Measurements from ENCODE around the gene GALNT9. TPM values are rescaled to one million over a fixed set of nuclear protein-coding genes. Genes with fewer than 3 reads are reported as not detected.
A peak's percentile ranks its signal among the peaks of the same experiment; 100 is the strongest.

Gene GALNT9
- polyA plus RNA-seq, 2 of the 4 experiments (the other 2 are of a cell fraction) = 0.66 to 2.8 TPM

- ChIA-PET POLR2A (no interaction called here), CTCF (interaction anchor here (0.7 to 1.0 kb wide), 2 partner anchors 18 to 133 kb away, joined by 3 to 4 read pairs; no protein-coding TSS in a partner anchor)
- WGBS (ENCODE audit: missing lambda C conversion rate) = 84% methylated on average over 12 of the region's 12 CpGs
- H3K4me3 ChIP-seq = no peak overlapping the region
- no peak overlapping the region for H3K27ac ChIP-seq
- no peaks in the 10 kb centered on the region for H3K9me3 ChIP-seq
- peaks cover 21% of the 10 kb centered on the region for H3K4me1 ChIP-seq
- H3K4me2 ChIP-seq = no peak overlapping the region
- DNase-seq (ENCODE audit: low read depth in 1 of 2, low spot score in 1 of 2) (no peak), ATAC-seq (no peak), FAIRE-seq (no peak)
- TF ChIP-seq HOXB5 (CRISPR knock-in tag; IDR thresholded peaks at IDR 0.05) = no peak
Observed at GRCh38 chr12:132280406-132280805, 49.0 kb downstream of the GALNT9 start.

GRCh38 chr12:132279930-132280329, 49.5 kb downstream of the GALNT9 start:
- no peak for FAIRE-seq
- Histone ChIP-seq H3K4me2 (no peak overlapping the region), H3K27ac (no peak overlapping the region), H3K9me3 (no peaks in the 10 kb centered on the region), H3K4me1 (peaks cover 19% of the 10 kb centered on the region), H3K4me3 (no peak overlapping the region)
- ATAC-seq = no peak
- POLR2A ChIA-PET = no interaction called here
- 62% methylated on average over 2 of the region's 2 CpGs for WGBS (ENCODE audit: missing lambda C conversion rate)
- no peak for DNase-seq (ENCODE audit: low read depth in 1 of 2, low spot score in 1 of 2)
- TF ChIP-seq FOSL2 (IDR thresholded peaks at IDR 0.05) (no peak), FOSL2 (CRISPR knock-in tag; IDR thresholded peaks at IDR 0.05) (no peak), CBX8 (IDR thresholded peaks at IDR 0.05) (no peak), HDAC2 (IDR thresholded peaks at IDR 0.05) (no peak), ELK1 (IDR thresholded peaks at IDR 0.05; ENCODE audit: low read depth, low read length) (no peak), POLR2A (IDR thresholded peaks at IDR 0.05; ENCODE audit: low read length) (no peak), CBX2 (IDR thresholded peaks at IDR 0.05; ENCODE audit: borderline replicate concordance, low read depth) (no peak), SMC3 (IDR thresholded peaks at IDR 0.05) (no peak), RARB (CRISPR knock-in tag; IDR thresholded peaks at IDR 0.05) (no peak), HOXA7 (CRISPR knock-in tag; IDR thresholded peaks at IDR 0.05) (no peak)
- CTCF ChIA-PET = interaction anchor here (1.0 kb wide), 1 partner anchor 18 kb away, joined by 4 read pairs; no protein-coding TSS in a partner anchor

DNA sequence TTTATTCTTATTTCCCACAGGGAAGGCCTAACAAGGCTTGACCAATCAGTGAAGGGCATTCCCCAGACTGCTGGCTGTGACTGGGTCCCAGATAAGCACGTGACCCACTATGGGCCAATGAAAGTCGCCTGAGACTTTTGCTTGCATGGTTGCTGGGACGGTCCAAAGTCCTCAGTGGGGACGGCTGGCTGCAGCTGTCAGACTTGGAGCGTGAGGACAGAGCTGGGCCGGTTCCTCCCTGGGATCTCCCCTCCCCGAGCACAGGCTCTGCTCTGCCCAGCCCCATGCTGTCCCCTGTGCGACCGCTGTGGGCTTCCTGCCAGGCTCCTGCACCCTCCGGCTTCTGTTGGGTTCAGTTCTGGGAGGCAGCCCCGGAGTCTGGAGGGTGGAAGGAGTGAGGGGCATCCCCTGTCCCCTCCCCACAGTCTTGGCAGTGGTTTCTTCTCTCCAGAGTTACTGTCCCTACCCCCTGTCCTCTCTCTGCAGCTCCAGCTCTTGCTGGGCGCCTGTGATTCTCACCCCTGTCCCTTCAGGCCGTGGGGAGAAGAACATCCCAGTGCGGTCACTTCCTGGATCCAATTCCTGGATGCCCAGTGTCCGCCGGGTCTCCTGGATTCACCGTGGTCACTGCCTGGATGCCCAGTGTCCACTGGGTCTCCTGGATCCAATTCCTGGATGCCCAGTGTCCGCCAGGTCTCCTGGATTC, 50.1 kb downstream of the GALNT9 start:
- peak in 1 of 2 experiments; percentile 65; a peak in 3 of 6 replicates for ATAC-seq
- peak in 1 of 2 experiments; percentile 57 for DNase-seq (ENCODE audit: low read depth in 1 of 2, low spot score in 1 of 2)
- TF ChIP-seq, protein P1, sequence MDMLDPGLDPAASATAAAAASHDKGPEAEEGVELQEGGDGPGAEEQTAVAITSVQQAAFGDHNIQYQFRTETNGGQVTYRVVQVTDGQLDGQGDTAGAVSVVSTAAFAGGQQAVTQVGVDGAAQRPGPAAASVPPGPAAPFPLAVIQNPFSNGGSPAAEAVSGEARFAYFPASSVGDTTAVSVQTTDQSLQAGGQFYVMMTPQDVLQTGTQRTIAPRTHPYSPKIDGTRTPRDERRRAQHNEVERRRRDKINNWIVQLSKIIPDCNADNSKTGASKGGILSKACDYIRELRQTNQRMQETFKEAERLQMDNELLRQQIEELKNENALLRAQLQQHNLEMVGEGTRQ (IDR thresholded peaks at IDR 0.05) = peak; percentile 24; the same call in 1 of the 2 replicates
- TF ChIP-seq JUNB (IDR thresholded peaks at IDR 0.05) = no peak
- Histone ChIP-seq H3K4me2 (no peak overlapping the region), H3K9me3 (no peaks in the 10 kb centered on the region), H3K4me1 (peaks cover 13% of the 10 kb centered on the region), H3K27ac (no peak overlapping the region), H3K4me3 (no peak overlapping the region)
- ChIA-PET POLR2A (no interaction called here), CTCF (no interaction called here)
- 81% methylated on average over 18 of the region's 18 CpGs for WGBS (ENCODE audit: missing lambda C conversion rate)
- FAIRE-seq = no peak

DNA sequence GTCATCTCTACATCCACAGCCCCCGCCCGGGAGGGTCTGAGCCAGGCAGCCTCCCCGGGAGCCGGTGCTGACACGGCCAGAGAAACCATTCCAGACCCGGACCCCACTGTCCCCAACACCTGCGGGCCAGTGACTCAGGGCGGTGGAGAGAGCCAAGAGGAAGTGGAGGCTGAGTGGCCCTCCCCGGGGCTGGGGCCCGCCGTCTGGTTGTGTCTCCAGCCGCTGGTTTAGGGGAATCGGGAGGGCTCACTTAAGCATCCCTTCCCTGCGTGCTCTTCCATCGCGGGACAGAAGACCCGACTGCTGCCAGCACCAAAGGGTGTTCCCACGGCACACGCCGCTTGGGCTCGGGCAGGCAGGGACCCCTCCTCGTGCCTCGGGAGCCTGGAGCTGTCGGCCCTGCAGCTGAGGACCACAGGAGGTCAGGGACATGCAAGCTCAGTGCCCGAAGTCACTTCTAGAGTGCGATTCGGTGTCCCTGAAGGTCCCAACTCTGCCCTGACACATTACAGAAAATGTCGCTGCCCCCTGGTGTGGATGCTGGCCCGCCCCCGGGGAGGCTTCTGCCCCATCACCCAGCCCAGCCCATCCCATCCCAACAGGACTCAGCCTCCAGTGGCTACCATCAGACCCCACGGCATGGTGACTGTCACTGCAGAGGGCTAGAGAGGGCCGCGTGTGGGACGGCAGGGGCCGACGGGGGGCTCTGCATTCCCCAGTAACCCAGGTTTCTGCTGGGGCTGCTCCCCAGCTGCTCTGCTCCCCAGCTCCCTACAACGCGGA, 50.8 kb downstream of the GALNT9 start:
- TF ChIP-seq KDM5A (IDR thresholded peaks at IDR 0.05) = no peak
- TF ChIP-seq CHD2 (IDR thresholded peaks at IDR 0.05; ENCODE audit: low read length, partially characterized antibody) = no peak
- no peak for TF ChIP-seq ESRRA (IDR thresholded peaks at IDR 0.05; ENCODE audit: borderline replicate concordance, low read length)
- no peak for TF ChIP-seq NFE2L2 (conservative IDR thresholded peaks at IDR 0.05; ENCODE audit: low read length)
- no peak for TF ChIP-seq HEYL (CRISPR knock-in tag; IDR thresholded peaks at IDR 0.05)
- TF ChIP-seq, protein P2, sequence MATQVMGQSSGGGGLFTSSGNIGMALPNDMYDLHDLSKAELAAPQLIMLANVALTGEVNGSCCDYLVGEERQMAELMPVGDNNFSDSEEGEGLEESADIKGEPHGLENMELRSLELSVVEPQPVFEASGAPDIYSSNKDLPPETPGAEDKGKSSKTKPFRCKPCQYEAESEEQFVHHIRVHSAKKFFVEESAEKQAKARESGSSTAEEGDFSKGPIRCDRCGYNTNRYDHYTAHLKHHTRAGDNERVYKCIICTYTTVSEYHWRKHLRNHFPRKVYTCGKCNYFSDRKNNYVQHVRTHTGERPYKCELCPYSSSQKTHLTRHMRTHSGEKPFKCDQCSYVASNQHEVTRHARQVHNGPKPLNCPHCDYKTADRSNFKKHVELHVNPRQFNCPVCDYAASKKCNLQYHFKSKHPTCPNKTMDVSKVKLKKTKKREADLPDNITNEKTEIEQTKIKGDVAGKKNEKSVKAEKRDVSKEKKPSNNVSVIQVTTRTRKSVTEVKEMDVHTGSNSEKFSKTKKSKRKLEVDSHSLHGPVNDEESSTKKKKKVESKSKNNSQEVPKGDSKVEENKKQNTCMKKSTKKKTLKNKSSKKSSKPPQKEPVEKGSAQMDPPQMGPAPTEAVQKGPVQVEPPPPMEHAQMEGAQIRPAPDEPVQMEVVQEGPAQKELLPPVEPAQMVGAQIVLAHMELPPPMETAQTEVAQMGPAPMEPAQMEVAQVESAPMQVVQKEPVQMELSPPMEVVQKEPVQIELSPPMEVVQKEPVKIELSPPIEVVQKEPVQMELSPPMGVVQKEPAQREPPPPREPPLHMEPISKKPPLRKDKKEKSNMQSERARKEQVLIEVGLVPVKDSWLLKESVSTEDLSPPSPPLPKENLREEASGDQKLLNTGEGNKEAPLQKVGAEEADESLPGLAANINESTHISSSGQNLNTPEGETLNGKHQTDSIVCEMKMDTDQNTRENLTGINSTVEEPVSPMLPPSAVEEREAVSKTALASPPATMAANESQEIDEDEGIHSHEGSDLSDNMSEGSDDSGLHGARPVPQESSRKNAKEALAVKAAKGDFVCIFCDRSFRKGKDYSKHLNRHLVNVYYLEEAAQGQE (IDR thresholded peaks at IDR 0.05) = no peak
- Histone ChIP-seq H3K9me3 (no peaks in the 10 kb centered on the region), H3K4me1 (peaks cover 8% of the 10 kb centered on the region; the same call in 1 of the 3 replicates), H3K27ac (no peak overlapping the region), H3K4me3 (no peak overlapping the region), H3K4me2 (no peak overlapping the region)
- no peak for ATAC-seq
- no peak for FAIRE-seq
- CTCF ChIA-PET = interaction anchor here (1.2 kb wide), 1 partner anchor 135 kb away, joined by 3 read pairs; no protein-coding TSS in a partner anchor
- POLR2A ChIA-PET = no interaction called here
- 84% methylated on average over 20 of the region's 38 CpGs for WGBS (ENCODE audit: missing lambda C conversion rate)
- DNase-seq (ENCODE audit: low read depth in 1 of 2, low spot score in 1 of 2) = no peak

Data from A549 (cell line).